HEK293 (cell line): Measurements from ENCODE around the gene LRP3.
A peak's percentile ranks its signal among the peaks of the same experiment; 100 is the strongest.

Experiments
- CTCF ChIA-PET: fragments of 350-600 bp; formaldehyde crosslinking; extraction: SDS; loops from one replicate; lab custom pipeline; 2021; ENCODE audit warnings: antibody characterized with exemption; lab: Yijun Ruan, JAX
- POLR2A ChIA-PET: fragments of 300-600 bp; formaldehyde crosslinking; extraction: SDS; loops from one replicate; lab custom pipeline; 2020; ENCODE audit warnings: antibody characterized with exemption, inconsistent platforms; lab: Yijun Ruan, JAX
- H3K27ac ChIP-seq: fragments of 200-500 bp; sonication (Bioruptor generic); 2 replicates; pipeline ENCODE4 v1.5.1; 2014; ENCODE audit warnings: low read depth, low read length, control low read depth, inconsistent platforms; ENCODE audit errors: extremely low read depth
- H3K36me3 ChIP-seq, 2 experiments: fragments of 200-500 bp in 1 of 2; sonication (Bioruptor generic) in 1 of 2; 1 replicate in 1 of 2; 2 replicates in 1 of 2; pipeline ENCODE4 v1.5.1; 2014 to 2017; ENCODE audit warnings: inconsistent platforms in 2 of 2, low read length in 2 of 2; ENCODE audit not compliant: control insufficient read depth in 2 of 2, insufficient read depth in 1 of 2
- H3K4me1 ChIP-seq: fragments of 200-500 bp; sonication (Bioruptor generic); 2 replicates; pipeline ENCODE4 v1.5.1; 2014; ENCODE audit warnings: mild to moderate bottlenecking, low read length, inconsistent platforms; ENCODE audit not compliant: control insufficient read depth, insufficient read depth
- H3K4me3 ChIP-seq: 2 replicates; pipeline ENCODE4 v1.5.1; 2011; ENCODE audit warnings: low read depth, mild to moderate bottlenecking, control low read depth, low read length, moderate library complexity
- H3K9me3 ChIP-seq: fragments of 200-500 bp; sonication (Bioruptor generic); 2 replicates; pipeline ENCODE4 v1.5.1; 2014; ENCODE audit warnings: low read depth, low read length, inconsistent platforms; ENCODE audit not compliant: control insufficient read depth, insufficient read depth
- GLIS2 ChIP-seq: fragments of 450-650 bp; formaldehyde crosslinking; IDR thresholded peaks from 2 replicates; pipeline ENCODE4 v1.5.1; 2016; ENCODE audit warnings: missing biosample characterization, missing genetic modification characterization
- HOXA7 ChIP-seq: sonication (generic); formaldehyde crosslinking; IDR thresholded peaks from 2 replicates; pipeline ENCODE4 v1.8.1; 2022; ENCODE audit warnings: missing genetic modification reagents, borderline replicate concordance
- KLF16 ChIP-seq: fragments of 450-650 bp; formaldehyde crosslinking; IDR thresholded peaks from 2 replicates; pipeline ENCODE4 v1.5.1; 2017; ENCODE audit warnings: missing biosample characterization, missing genetic modification characterization
- KLF7 ChIP-seq: fragments of 450-650 bp; formaldehyde crosslinking; IDR thresholded peaks from 2 replicates; pipeline ENCODE4 v1.5.1; 2016; ENCODE audit warnings: missing biosample characterization, missing genetic modification characterization, borderline replicate concordance
- SP2 ChIP-seq: fragments of 450-650 bp; formaldehyde crosslinking; IDR thresholded peaks from 2 replicates; pipeline ENCODE4 v1.5.1; 2016; ENCODE audit warnings: missing biosample characterization, missing genetic modification characterization
- SP3 ChIP-seq: fragments of 450-650 bp; formaldehyde crosslinking; IDR thresholded peaks from 2 replicates; pipeline ENCODE4 v1.5.1; 2016; ENCODE audit warnings: missing biosample characterization, missing genetic modification characterization
- TCF7L2 ChIP-seq: IDR thresholded peaks from 2 replicates; pipeline ENCODE4 v1.6.1; 2011; ENCODE audit warnings: low read depth, mild to moderate bottlenecking, inconsistent platforms, low read length, moderate library complexity, borderline replicate concordance
- ZNF157 ChIP-seq: fragments of 450-650 bp; formaldehyde crosslinking; IDR thresholded peaks from 2 replicates; pipeline ENCODE4 v1.5.1; 2016; ENCODE audit warnings: missing biosample characterization, missing genetic modification characterization
- ZNF398 ChIP-seq: fragments of 450-650 bp; formaldehyde crosslinking; IDR thresholded peaks from 2 replicates; pipeline ENCODE4 v1.5.1; 2017; ENCODE audit warnings: missing biosample characterization, missing genetic modification characterization
- ZNF416 ChIP-seq: fragments of 450-650 bp; formaldehyde crosslinking; IDR thresholded peaks from 2 replicates; pipeline ENCODE4 v1.5.1; 2016; ENCODE audit warnings: missing biosample characterization, missing genetic modification characterization
- ZNF433 ChIP-seq: fragments of 450-650 bp; formaldehyde crosslinking; IDR thresholded peaks from 2 replicates; pipeline ENCODE4 v1.5.1; 2016; ENCODE audit warnings: missing biosample characterization, missing genetic modification characterization, low read depth
- ZNF514 ChIP-seq: fragments of 450-650 bp; formaldehyde crosslinking; IDR thresholded peaks from 2 replicates; pipeline ENCODE4 v1.5.1; 2016; ENCODE audit warnings: missing biosample characterization, missing genetic modification characterization
- ZNF623 ChIP-seq: fragments of 450-650 bp; formaldehyde crosslinking; IDR thresholded peaks from 2 replicates; pipeline ENCODE4 v1.5.1; 2016; ENCODE audit warnings: missing biosample characterization, missing genetic modification characterization
- ZNF747 ChIP-seq: fragments of 450-650 bp; formaldehyde crosslinking; IDR thresholded peaks from 2 replicates; pipeline ENCODE4 v1.5.1; 2016; ENCODE audit warnings: missing biosample characterization, missing genetic modification characterization
- ZNF768 ChIP-seq: fragments of 450-650 bp; formaldehyde crosslinking; IDR thresholded peaks from 2 replicates; pipeline ENCODE4 v1.5.1; 2018; ENCODE audit warnings: missing biosample characterization, mild to moderate bottlenecking, missing genetic modification characterization
- ZNF791 ChIP-seq: fragments of 450-650 bp; formaldehyde crosslinking; IDR thresholded peaks from 2 replicates; pipeline ENCODE4 v1.5.1; 2016; ENCODE audit warnings: missing biosample characterization, missing genetic modification characterization
- TF ChIP-seq, protein P1 (sequence below): fragments of 450-650 bp; formaldehyde crosslinking; IDR thresholded peaks from 2 replicates; pipeline ENCODE4 v1.5.1; 2016; ENCODE audit warnings: missing biosample characterization, missing genetic modification characterization
- TF ChIP-seq, protein P2 (sequence below): fragments of 450-650 bp; formaldehyde crosslinking; IDR thresholded peaks from 2 replicates; pipeline ENCODE4 v1.5.1; 2016; ENCODE audit warnings: missing biosample characterization, missing genetic modification characterization, borderline replicate concordance

The LRP3 gene

GRCh38 chr19:33229962-33230361 is 35.8 kb downstream of the LRP3 start:
- no peak overlapping the region for H3K4me3 ChIP-seq
- H3K4me1 ChIP-seq = peaks cover 2% of the 10 kb centered on the region; the same call in 1 of the 2 replicates
- H3K9me3 ChIP-seq = peaks cover 14% of the 10 kb centered on the region
- POLR2A ChIA-PET = no interaction called here
- CTCF ChIA-PET = interaction anchor here (0.9 kb wide), 1 partner anchor 10 kb away, joined by 4 read pairs; no protein-coding TSS in a partner anchor
- H3K36me3 ChIP-seq = no peaks in the 10 kb centered on the region
- no peak overlapping the region for H3K27ac ChIP-seq
- TF ChIP-seq HOXA7 (no peak), ZNF791 (tag by site-specific recombination) (no peak)
- TF ChIP-seq, protein P1, sequence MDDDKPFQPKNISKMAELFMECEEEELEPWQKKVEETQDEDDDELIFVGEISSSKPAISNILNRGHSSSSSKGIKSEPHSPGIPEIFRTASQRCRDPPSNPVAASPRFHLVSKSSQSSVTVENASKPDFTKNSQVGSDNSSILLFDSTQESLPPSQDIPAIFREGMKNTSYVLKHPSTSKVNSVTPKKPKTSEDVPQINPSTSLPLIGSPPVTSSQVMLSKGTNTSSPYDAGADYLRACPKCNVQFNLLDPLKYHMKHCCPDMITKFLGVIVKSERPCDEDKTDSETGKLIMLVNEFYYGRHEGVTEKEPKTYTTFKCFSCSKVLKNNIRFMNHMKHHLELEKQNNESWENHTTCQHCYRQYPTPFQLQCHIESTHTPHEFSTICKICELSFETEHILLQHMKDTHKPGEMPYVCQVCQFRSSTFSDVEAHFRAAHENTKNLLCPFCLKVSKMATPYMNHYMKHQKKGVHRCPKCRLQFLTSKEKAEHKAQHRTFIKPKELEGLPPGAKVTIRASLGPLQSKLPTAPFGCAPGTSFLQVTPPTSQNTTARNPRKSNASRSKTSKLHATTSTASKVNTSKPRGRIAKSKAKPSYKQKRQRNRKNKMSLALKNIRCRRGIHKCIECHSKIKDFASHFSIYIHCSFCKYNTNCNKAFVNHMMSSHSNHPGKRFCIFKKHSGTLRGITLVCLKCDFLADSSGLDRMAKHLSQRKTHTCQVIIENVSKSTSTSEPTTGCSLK (tag by site-specific recombination) = no peak

DNA sequence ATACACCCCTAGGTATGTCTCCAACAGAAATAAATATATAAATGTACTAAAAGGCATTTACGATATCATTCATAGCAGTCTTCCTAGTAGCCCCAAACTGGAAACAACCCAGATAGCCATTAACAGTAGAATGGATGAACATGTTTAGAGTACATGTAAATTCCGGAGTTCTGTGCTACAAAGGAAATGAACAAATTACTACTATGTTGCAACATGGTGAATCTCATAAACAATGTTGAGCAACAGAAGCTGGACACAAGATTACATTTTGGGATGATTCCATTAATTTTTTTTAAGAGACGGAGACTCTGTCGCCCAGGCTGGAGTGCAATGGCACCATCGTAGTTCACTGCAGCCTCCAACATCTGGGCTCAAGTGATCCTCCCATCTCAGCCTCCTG is 37.4 kb downstream of the LRP3 start:
- Histone ChIP-seq H3K4me3 (no peak overlapping the region), H3K9me3 (peaks cover 14% of the 10 kb centered on the region), H3K36me3 (no peaks in the 10 kb centered on the region), H3K4me1 (no peaks in the 10 kb centered on the region), H3K27ac (no peak overlapping the region)
- ChIA-PET POLR2A (interaction anchor here (0.7 kb wide), 1 partner anchor 175 kb away, joined by 3 read pairs; no protein-coding TSS in a partner anchor), CTCF (interaction anchor here (0.6 to 1.9 kb wide), 7 partner anchors 11 to 185 kb away, joined by 3 to 6 read pairs (median 4); partner anchors contain the start of gene CEBPA)
- TF ChIP-seq ZNF398 = no peak
- no peak for TF ChIP-seq ZNF623 (tag by site-specific recombination)
- no peak for TF ChIP-seq ZNF416 (tag by site-specific recombination)
- TF ChIP-seq TCF7L2 = no peak
- no peak for TF ChIP-seq ZNF433 (tag by site-specific recombination)
- TF ChIP-seq SP3 = no peak
- no peak for TF ChIP-seq KLF16 (tag by site-specific recombination)
- no peak for TF ChIP-seq ZNF747 (tag by site-specific recombination)
- no peak for TF ChIP-seq ZNF514 (tag by site-specific recombination)

- TF ChIP-seq KLF7 (tag by site-specific recombination) (no peak), ZNF157 (tag by site-specific recombination) (no peak), ZNF768 (no peak), GLIS2 (tag by site-specific recombination) (0 out of 2 replicates have a peak, but pooled peaks have one; percentile 16), SP2 (peak; percentile 41; the same call in 1 of the 2 replicates)
- TF ChIP-seq, protein P2, sequence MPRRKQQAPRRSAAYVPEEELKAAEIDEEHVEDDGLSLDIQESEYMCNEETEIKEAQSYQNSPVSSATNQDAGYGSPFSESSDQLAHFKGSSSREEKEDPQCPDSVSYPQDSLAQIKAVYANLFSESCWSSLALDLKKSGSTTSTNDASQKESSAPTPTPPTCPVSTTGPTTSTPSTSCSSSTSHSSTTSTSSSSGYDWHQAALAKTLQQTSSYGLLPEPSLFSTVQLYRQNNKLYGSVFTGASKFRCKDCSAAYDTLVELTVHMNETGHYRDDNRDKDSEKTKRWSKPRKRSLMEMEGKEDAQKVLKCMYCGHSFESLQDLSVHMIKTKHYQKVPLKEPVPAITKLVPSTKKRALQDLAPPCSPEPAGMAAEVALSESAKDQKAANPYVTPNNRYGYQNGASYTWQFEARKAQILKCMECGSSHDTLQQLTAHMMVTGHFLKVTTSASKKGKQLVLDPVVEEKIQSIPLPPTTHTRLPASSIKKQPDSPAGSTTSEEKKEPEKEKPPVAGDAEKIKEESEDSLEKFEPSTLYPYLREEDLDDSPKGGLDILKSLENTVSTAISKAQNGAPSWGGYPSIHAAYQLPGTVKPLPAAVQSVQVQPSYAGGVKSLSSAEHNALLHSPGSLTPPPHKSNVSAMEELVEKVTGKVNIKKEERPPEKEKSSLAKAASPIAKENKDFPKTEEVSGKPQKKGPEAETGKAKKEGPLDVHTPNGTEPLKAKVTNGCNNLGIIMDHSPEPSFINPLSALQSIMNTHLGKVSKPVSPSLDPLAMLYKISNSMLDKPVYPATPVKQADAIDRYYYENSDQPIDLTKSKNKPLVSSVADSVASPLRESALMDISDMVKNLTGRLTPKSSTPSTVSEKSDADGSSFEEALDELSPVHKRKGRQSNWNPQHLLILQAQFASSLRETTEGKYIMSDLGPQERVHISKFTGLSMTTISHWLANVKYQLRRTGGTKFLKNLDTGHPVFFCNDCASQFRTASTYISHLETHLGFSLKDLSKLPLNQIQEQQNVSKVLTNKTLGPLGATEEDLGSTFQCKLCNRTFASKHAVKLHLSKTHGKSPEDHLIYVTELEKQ = no peak
- no peaks in the 10 kb centered on the region for H3K4me1 ChIP-seq
- POLR2A ChIA-PET = no interaction called here
- peaks cover 10% of the 10 kb centered on the region for H3K9me3 ChIP-seq
- H3K36me3 ChIP-seq = no peaks in the 10 kb centered on the region
- no peak overlapping the region for H3K4me3 ChIP-seq
- H3K27ac ChIP-seq = no peak overlapping the region
- CTCF ChIA-PET = no interaction called here
Observed at GRCh38 chr19:33232656-33233055, 38.5 kb downstream of the LRP3 start.
